Stimulated activated CD8-positive, alpha-beta memory T cell treated with anti-CD3 and anti-CD28 coated beads, Interleukin-4, amount 100 ng/mL, for 1 hour (primary cell): ENCODE results near the gene SETD7.
"Not testable (repeated sequence)": the region's sequence is repeated elsewhere in the genome, so short reads cannot be mapped to it uniquely, and the experiment has no call there.

Experiments
- DNase-seq, 2 donors: peaks; one replicate each; pipeline ENCODE4 v3.0.0-alpha.2; 2020; ENCODE audit warnings: low read depth in 2 of 2, low spot score in 1 of 2

SETD7 gene

DNA sequence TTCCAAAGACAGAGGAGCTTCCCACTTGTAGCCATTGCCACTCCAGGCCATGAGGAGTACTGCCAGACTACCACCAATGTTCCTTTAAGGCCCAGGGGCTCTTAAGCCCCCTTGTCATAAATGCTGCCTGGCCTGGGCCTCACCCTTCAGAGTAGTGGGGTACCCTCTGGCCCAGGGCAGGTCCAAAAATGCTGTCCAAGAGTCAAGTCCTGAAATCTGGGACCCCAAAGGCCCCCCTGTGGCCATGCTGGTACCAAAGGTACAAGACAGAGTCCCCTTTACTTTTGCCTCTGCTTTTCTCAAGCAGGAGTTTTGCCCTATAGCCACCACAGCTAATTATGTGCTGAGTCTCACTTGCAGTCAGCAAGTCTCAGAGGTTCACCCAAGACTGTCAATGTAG, 85.7 kb downstream of the SETD7 start:
- DNase-seq: no peak

DNA sequence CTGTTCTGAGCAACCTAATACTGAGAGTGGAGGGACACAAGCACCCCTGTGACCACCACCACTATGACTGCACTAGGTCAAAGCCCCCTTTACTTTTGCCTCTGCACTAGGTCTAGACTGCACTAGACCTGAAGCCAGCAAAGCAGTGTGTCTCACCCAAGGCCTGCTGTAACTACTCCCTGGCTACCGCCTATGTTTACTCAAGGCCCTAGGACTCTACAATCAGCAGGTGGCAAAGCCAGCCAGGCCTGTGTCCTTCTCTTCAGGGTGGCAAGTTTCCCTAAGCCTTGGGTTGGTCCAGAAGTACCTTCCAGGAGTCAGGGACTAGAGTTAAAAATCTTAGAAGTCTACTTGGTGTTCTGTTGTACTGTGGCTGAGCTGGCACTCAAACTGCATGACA, 86.2 kb downstream of the SETD7 start:
- DNase-seq: no peak

GRCh38 chr4:139469216-139469615, 86.8 kb downstream of the SETD7 start:
- DNase-seq: no peak

- not testable (repeated sequence) for DNase-seq
These were observed 87.3 kb downstream of the SETD7 start for GRCh38 chr4:139468756-139469155.

DNA sequence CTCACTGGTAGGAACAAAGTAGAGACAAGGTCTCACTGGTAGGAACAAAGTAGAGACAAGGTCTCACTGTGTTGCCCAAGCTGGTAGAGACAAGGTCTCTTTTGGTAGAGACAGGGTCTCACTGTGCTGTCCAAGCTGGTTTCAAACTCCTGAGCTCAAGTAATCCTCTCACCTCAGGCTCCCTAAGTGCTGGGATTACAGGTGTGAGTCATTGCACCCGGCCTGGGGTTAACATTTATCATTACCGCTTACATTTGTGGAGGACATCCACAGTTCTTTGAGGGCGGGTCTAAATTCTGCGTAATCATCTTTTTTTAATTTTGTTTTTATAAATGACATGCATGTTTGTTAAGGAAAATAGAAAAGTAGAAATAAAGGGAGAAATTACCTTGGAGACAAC, 90.1 kb downstream of the SETD7 start:
- DNase-seq: no peak

- not testable (repeated sequence) for DNase-seq
These were observed 91.5 kb downstream of the SETD7 start for GRCh38 chr4:139464512-139464911.

DNA sequence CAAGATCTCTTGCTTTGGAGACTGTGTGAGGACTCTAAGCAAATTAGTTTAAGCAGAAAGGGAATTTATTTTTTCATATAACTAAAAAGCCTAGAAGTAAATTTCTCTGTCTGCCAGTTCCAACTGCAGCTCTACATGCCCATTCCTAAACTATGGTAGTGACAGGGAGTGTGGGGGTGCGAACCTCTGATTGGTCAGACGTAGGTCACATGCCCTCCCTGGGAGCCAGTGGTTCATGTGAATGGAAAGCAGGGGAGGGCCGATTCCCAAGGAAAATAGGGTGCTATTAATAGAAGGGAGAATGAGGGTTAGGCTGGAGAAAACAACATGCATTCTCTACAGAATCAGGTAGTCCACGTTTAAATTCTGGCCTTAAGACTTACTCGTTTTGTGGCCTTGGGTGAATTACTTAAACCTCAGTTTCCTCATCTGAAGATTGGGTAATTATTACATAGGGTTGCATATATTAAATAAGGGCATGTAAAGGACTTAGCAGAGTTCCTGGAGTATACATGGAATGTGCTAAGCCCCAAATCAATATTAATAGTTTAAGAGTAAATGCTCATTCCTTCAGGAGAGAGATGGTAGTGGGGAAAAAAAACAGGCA, 94.9 kb downstream of the SETD7 start:
- no peak for DNase-seq

DNA sequence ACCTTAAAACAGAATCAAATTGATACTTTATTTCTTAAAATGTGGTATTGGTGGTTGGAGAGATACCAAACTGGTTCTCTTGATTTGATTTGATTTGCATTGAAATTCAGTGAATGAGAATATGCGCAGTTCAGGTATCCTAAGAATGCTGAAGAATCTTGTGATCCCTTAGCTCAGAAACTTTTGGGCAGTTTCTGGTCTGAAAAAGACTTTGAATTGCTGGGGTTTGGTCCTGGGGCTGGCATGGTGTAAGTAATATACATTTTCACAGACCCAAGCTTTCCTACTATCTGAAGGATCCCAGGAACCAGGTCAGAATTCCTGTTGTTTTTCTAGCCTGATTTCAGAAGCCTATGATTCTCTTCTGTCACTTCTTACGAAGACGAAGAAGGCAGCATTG, 95.5 kb downstream of the SETD7 start:
- no peak for DNase-seq

- no peak for DNase-seq
These were observed 97.0 kb downstream of the SETD7 start for GRCh38 chr4:139458999-139459398.

DNA sequence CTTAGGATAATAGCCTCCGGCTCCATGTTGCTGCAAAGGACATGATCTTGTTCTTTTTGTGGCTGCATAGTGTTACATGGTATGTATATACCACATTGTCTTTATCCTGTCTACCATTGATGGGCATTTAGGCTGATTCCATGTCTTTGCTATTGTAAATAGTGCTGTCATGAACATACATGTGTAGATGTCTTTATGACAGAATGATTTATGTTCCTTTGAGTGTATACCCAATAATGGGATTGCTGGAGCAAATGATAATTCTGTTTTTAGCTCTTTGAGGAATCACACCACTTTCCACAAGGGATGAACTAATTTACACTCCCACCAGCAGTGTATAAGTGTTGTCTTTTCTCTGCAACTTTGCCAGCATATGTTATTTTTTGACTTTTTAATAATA, 97.5 kb downstream of the SETD7 start:
- DNase-seq: no peak

- DNase-seq: no peak
These were observed 98.7 kb downstream of the SETD7 start for GRCh38 chr4:139457318-139457717.

DNA sequence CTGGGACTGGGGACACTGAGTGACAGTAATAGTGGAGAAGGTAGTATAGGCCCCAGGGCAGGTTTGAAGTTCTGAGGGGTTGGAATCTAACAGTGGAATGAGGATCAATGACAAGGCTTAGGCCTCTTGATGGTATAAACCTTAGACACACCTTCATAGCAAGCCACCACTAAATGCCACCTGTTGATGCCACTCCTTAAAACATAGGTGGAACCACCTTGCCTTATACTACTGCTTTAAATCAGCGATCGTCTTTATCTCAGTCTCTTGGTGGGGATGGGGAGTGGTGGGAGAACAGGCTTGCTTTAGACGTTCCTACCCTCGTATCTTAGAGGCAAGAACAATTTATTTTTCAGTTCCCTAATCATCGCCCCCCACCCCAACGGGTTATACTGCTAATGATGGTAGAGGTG, 100.9 kb downstream of the SETD7 start:
- DNase-seq: no peak

GRCh38 chr4:139454111-139455045, 101.6 kb downstream of the SETD7 start, which contains the start of gene RAB33B:
RAB33B (plus strand) TSS chr4:139454121; CDS start chr4:139454196, 75 bp downstream.
- DNase-seq: peak in 1 of 2 donors; percentile 2

GRCh38 chr4:139453371-139454110, 102.5 kb downstream of the SETD7 start:
- DNase-seq: peak; percentile 78 to 93

- DNase-seq: peak in 1 of 2 donors; percentile 49
These were observed 103.0 kb downstream of the SETD7 start for GRCh38 chr4:139453041-139453370.

DNA sequence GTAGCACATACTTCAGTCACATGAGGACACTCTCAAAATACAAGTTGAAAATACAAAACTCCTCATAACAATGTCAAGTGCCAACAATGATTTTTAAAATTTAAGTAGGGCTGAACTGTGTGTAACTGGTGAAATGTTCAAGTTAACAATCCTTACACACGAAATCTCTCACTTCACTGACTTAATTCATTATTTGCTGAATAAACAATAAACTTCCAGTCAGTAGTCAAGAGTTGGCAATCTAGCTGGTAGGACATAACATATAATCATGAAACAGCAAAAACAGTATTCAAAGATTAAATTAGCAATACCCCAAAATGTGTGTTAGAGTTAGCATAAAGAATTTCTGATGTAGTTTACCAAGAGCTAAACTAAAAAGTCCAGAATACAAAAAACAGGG, 104.0 kb downstream of the SETD7 start:
- no peak for DNase-seq

DNA sequence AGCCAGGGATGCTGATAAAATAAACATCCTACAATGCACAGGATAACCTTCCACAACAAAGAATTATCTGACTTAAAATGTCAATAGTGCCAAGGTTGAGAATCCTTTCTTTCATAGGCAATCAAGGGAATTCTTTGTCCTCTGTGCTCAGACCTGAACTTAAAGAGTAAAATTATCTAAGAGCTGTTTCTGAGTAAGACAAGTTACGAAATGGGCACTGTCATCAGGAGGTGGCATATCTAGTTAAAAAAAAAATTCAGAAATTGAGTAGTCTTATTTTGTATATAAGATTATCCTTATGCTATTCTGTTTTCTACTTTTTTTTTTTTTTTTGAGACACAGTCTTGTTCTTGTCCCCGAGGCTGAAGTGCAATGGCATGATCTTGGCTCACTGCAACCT, 105.4 kb downstream of the SETD7 start:
- DNase-seq: no peak

DNA sequence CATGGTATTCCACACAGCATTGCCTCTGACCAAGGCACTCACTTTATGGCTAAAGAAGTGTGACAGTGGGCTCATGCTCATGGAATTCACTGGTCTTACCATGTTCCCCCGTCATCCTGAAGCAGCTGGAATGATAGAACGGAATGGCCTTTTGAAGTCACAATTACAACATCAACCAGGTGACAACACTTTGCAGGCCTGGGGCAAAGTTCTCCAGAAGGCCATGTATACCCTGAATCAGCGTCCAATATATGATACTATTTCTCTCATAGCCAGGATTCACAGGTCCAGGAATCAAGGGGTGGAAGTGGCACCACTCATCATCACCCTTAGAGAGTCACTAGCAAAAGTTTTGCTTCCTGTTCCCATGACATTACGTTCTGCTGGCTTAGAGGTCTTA, 108.9 kb downstream of the SETD7 start:
- not testable (repeated sequence) for DNase-seq
